ENCODE data around the gene CTIF.
A peak's percentile ranks its signal among the peaks of the same experiment; 100 is the strongest.

Gene CTIF

GRCh38 chr18:48607056-48607984 lies 68.5 kb downstream of the CTIF start:
- DNase-seq: no peak

GRCh38 chr18:48608581-48608980 lies 69.8 kb downstream of the CTIF start:
- peak; percentile 52 for DNase-seq

GRCh38 chr18:48609114-48609513 lies 70.3 kb downstream of the CTIF start:
- DNase-seq: no peak

- no peak for DNase-seq
Measured at GRCh38 chr18:48609820-48610815, 71.3 kb downstream of the CTIF start.

- DNase-seq: no peak
Measured at GRCh38 chr18:48611203-48611602, 72.4 kb downstream of the CTIF start.

- DNase-seq: no peak
Measured at GRCh38 chr18:48611785-48612480, 73.1 kb downstream of the CTIF start.

- DNase-seq: no peak
Measured at GRCh38 chr18:48612511-48612910, 73.7 kb downstream of the CTIF start.

- DNase-seq: no peak
Measured at GRCh38 chr18:48612917-48613316, 74.1 kb downstream of the CTIF start.

- no peak for DNase-seq
Measured at GRCh38 chr18:48613589-48614404, 75.0 kb downstream of the CTIF start.

GRCh38 chr18:48615566-48616401 lies 77.0 kb downstream of the CTIF start:
- DNase-seq: no peak

GRCh38 chr18:48616484-48617255 lies 77.8 kb downstream of the CTIF start:
- DNase-seq: no peak

GRCh38 chr18:48617844-48618497 lies 79.1 kb downstream of the CTIF start:
- no peak for DNase-seq

- DNase-seq: no peak
Measured at GRCh38 chr18:48619016-48619415, 80.2 kb downstream of the CTIF start.

GRCh38 chr18:48619501-48619900 lies 80.7 kb downstream of the CTIF start:
- DNase-seq: no peak

GRCh38 chr18:48620071-48620470 lies 81.2 kb downstream of the CTIF start:
- no peak for DNase-seq

- DNase-seq: no peak
Measured at GRCh38 chr18:48621240-48621639, 82.4 kb downstream of the CTIF start.

GRCh38 chr18:48621815-48622555 lies 83.2 kb downstream of the CTIF start:
- DNase-seq: no peak

GRCh38 chr18:48622911-48623431 lies 84.1 kb downstream of the CTIF start:
- peak; percentile 25 for DNase-seq

Measured in NCI-H2171 treated with DMSO at 0.1 percent for 48 hours (cell line).